ENCODE data around the gene NKAIN2.

Gene NKAIN2

GRCh38 chr6:124026694-124027093 is 223.0 kb downstream of the NKAIN2 start:
- TF ChIP-seq, protein P1, sequence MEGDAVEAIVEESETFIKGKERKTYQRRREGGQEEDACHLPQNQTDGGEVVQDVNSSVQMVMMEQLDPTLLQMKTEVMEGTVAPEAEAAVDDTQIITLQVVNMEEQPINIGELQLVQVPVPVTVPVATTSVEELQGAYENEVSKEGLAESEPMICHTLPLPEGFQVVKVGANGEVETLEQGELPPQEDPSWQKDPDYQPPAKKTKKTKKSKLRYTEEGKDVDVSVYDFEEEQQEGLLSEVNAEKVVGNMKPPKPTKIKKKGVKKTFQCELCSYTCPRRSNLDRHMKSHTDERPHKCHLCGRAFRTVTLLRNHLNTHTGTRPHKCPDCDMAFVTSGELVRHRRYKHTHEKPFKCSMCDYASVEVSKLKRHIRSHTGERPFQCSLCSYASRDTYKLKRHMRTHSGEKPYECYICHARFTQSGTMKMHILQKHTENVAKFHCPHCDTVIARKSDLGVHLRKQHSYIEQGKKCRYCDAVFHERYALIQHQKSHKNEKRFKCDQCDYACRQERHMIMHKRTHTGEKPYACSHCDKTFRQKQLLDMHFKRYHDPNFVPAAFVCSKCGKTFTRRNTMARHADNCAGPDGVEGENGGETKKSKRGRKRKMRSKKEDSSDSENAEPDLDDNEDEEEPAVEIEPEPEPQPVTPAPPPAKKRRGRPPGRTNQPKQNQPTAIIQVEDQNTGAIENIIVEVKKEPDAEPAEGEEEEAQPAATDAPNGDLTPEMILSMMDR (conservative IDR thresholded peaks at IDR 0.05): no peak
- no peak for TF ChIP-seq ZFX (IDR thresholded peaks at IDR 0.05)
- H3K27ac ChIP-seq: no peak overlapping the region

DNA sequence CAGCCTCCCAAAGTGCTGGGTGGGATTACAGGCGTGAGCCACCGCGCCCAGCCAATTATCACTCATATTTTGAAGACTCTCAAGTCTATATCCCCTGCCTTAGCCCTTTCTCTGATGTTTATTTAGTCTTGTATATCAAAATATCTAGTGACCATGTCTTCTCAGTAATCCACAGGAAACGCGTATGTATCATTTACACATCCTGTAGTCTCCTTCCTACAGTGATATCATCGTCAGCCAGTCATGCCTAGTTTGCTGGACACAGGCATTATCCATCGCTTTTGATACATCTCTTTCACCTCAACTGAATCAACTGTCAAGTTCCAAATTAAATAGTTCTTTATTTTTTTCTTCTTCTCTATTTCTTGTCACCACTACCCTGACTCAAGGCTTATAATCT is 223.7 kb downstream of the NKAIN2 start:
- TF ChIP-seq, protein P1 (conservative IDR thresholded peaks at IDR 0.05): no peak
- no peak for TF ChIP-seq ZFX (IDR thresholded peaks at IDR 0.05)
- no peak overlapping the region for H3K27ac ChIP-seq

DNA sequence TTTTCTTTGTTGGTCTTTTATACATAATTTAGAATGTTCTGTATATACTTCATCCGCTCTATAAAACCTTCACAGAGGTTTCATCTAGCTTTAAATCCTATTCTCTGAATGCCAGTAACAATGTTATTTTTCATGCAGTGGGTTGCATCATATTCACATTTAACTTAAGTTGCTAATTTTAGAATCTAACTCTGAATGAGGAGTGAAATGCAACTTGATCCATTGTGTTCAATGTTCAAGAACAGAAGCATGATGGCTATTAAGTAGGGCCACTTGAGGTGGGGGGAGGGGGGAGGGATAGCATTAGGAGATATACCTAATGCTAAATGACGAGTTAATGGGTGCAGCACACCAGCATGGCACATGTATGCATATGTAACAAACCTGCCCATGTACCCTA is 224.5 kb downstream of the NKAIN2 start:
- TF ChIP-seq ZFX (IDR thresholded peaks at IDR 0.05): no peak
- TF ChIP-seq, protein P1 (conservative IDR thresholded peaks at IDR 0.05): no peak
- no peak overlapping the region for H3K27ac ChIP-seq

DNA sequence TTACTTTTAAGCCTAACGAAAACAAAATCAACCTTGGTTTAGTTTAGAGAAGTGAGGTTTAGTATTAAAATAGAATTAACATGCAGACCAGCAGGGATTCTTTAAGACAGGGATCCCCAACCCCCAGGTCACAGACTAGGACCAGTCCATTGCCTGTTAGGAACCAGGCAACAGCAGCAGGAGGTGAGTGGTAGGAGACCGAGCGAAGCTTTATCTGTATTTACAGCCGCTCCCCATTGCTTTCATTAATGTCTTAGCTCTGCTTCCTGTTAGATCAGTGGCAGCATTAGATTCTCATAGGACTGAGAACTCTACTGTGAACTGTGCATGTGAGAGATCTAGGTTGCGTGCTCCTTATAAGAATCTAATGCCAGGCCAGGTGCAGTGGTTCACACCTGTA is 225.9 kb downstream of the NKAIN2 start:
- no peak overlapping the region for H3K27ac ChIP-seq
- TF ChIP-seq ZFX (IDR thresholded peaks at IDR 0.05): no peak
- TF ChIP-seq, protein P1 (conservative IDR thresholded peaks at IDR 0.05): no peak

- TF ChIP-seq, protein P1 (conservative IDR thresholded peaks at IDR 0.05): no peak
- TF ChIP-seq ZFX (IDR thresholded peaks at IDR 0.05): no peak
- no peak overlapping the region for H3K27ac ChIP-seq
Observed at GRCh38 chr6:124033501-124033900, 229.8 kb downstream of the NKAIN2 start.

DNA sequence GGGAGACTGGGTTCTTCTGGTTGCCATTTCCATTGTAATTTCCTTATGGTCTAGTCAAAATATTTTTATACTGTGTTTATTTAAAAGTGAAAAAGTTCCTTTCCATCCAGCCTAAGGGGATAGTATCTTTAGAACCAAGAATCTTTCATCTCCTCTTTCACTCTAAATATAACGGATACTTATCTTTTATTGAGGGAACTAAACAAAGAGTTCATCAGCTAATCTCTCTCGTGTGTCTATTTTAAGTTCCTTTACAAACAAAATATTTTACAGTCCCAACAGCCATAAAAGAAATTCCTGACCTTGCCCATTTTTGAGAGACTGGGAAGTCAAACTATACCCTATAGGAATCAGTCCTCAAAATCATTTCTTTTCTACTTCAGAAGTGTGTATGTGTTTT is 232.7 kb downstream of the NKAIN2 start:
- TF ChIP-seq ZFX (IDR thresholded peaks at IDR 0.05): no peak
- TF ChIP-seq, protein P1 (conservative IDR thresholded peaks at IDR 0.05): no peak
- H3K27ac ChIP-seq: no peak overlapping the region

DNA sequence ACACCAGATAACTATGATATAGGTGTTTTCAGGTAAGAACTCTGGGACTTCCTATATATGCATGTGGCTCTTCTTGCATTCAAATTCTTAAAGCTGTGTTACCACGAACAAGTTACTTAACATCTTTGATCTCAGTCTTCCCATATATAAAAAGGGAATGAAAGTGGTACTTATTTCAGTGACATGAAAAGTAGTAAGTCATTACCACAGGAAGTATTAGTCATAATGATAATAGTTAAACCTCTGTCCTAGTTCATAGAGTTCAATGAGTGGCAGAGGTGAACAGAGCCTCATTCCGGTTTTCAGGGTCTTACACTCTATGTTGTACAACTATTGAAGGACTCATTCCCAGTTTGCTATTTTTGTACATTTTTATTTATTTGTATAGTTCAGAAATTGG is 237.0 kb downstream of the NKAIN2 start:
- TF ChIP-seq, protein P1 (conservative IDR thresholded peaks at IDR 0.05): no peak
- TF ChIP-seq ZFX (IDR thresholded peaks at IDR 0.05): no peak
- H3K27ac ChIP-seq: no peak overlapping the region

All from C4-2B (cell line).